Adipose tissue (tissue), 3 donors: Measurements from ENCODE around the gene GPER1. TPM values are rescaled to one million over a fixed set of nuclear protein-coding genes. Genes with fewer than 3 reads are reported as not detected.

ENCODE experiments used
- polyA plus RNA-seq, 3 donors: library from polyadenylated mRNA; stranded (reverse); fragments of 200-250 nt; gene quantifications; one replicate each; pipeline ENCODE4 v1.2.3, GENCODE V29; 2013
- donor health status: healthy with polysubstance abuse.
- donor health status: Bipolar disorder and iron deficiency.
- donor health status: healthy.

The GPER1 gene
- polyA plus RNA-seq, 3 donors, result 1.5 to 11.1 (median 9.9) TPM

Other genes starting within 250 kb of the GPER1 start
- gene GET4, start 211.6 kb upstream of the GPER1 start, polyA plus RNA-seq, result 10 to 100 TPM; 27.7 to 35.9 (median 35.4) TPM
- gene ADAP1, start 133.4 kb upstream of the GPER1 start, polyA plus RNA-seq, result 10 to 100 TPM in 1 of 3 donors, 1 to 10 TPM in 2; 8.7 to 11.7 (median 9.8) TPM
- gene COX19, start 112.6 kb upstream of the GPER1 start, polyA plus RNA-seq, result 1 to 10 TPM; 3.7 to 5.1 (median 4.8) TPM
- under 1 TPM in 1 of 3 donors, not detected in 2; 0.06 TPM for gene CYP2W1, start 104.9 kb upstream of the GPER1 start, polyA plus RNA-seq
- gene GPR146, start 43.6 kb upstream of the GPER1 start, polyA plus RNA-seq, result 10 to 100 TPM; 18.4 to 71.2 (median 41.9) TPM
- gene ZFAND2A, start 72.1 kb downstream of the GPER1 start, polyA plus RNA-seq, result 10 to 100 TPM; 35.0 to 49.8 (median 36.9) TPM
- not detected for gene UNCX, start 144.8 kb downstream of the GPER1 start, polyA plus RNA-seq